ENCODE results near the gene ITM2C.

The ITM2C gene

GRCh38 chr2:230908595-230909191 lies 44.0 kb downstream of the ITM2C start:
- DNase-seq: no peak

- no peak for DNase-seq
Measured at GRCh38 chr2:230909841-230910545, 45.3 kb downstream of the ITM2C start.

DNA sequence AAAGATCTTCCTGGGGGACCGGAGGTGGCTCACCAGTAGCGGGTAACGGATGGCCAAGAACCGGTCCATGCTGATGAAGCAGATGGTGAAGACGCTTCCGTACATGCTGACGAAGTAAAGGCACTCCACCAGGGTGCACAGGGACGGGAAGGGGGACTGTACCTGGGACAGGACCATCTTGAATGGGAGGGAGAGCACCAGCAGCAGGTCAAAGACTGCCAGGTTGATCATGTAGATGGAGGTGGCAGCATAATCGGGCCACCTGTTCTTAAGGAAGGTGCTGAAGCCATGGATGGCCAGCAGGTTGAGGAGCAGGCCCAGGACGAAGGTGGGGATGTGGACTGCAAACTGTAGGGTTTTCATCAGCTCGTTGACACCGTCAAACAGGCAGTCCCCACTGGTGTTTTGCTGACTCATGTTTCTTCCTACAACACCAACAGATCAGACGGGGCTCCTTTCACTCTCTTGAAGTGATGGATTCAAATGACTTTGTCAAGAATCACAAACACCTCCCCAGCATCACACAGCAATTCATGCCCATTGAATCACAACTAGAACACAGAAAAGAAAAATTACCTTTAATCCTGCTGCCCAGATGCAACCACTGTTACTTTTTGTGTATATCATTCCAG lies 45.9 kb downstream of the ITM2C start:
- no peak for DNase-seq

GRCh38 chr2:230912046-230912445 lies 47.3 kb downstream of the ITM2C start:
- DNase-seq: no peak

- DNase-seq: no peak
Measured at GRCh38 chr2:230912724-230913123, 48.0 kb downstream of the ITM2C start.

DNA sequence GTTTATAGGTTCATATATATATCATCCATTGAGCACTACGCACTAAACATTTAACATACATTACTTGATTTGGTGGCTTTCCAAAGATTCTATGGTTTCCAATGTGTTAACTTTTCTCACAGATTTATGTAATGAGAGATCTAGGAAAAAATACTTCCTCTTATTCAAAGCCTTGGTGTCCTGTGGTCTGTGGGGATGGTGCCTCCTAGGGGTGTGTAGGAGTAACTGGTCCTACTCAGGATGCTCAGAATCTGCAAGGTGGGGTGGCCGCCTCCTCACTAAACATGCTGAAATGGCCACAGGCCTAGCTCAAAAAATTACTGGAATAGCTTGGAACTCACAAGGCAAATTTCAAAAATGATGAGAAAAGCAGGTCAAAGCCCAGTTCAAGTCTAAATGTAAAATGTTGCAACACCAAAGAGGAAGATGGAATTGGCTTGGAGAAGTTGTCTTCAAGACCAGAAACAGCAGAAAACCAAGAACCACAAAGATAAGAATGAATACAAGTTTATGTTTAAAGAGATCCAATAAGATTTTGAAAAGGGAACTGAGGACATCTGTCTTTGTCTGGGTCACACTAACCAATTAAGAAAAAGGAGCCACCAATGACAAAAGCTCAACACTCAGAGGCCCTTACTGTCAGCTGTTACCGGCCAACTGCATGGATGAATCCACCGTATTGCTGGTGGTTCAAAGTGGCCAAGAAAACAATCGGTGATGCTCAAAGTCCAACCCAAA lies 48.8 kb downstream of the ITM2C start:
- DNase-seq: peak in 1 of 2 experiments; percentile 26

DNA sequence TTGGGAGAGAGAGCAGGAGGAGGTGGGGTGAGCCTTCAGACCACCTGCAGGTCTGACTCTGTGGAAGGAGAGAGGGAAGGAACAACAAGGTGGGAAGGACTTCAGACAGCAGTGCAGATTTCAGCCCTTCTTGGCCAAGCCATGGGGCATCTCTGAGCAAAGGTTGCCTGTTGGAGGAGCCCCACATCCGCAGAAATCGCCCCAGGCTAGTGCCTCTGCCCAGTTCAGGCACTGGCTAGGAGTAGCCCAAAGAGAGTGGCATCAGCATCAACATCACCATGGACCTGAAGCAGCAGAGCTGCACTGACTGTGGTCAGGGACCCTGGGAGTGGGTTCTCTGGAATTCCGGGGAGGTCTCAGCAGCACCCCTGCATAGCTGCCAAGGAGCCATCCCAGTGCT lies 50.1 kb downstream of the ITM2C start:
- no peak for DNase-seq

- DNase-seq: no peak
Measured at GRCh38 chr2:230915319-230915718, 50.6 kb downstream of the ITM2C start.

- DNase-seq: no peak
Measured at GRCh38 chr2:230916218-230916617, 51.5 kb downstream of the ITM2C start.

GRCh38 chr2:230919240-230919639 lies 54.5 kb downstream of the ITM2C start:
- DNase-seq: no peak

- no peak for DNase-seq
Measured at GRCh38 chr2:230919681-230920080, 54.9 kb downstream of the ITM2C start.

- no peak for DNase-seq
Measured at GRCh38 chr2:230920167-230920566, 55.4 kb downstream of the ITM2C start.

DNA sequence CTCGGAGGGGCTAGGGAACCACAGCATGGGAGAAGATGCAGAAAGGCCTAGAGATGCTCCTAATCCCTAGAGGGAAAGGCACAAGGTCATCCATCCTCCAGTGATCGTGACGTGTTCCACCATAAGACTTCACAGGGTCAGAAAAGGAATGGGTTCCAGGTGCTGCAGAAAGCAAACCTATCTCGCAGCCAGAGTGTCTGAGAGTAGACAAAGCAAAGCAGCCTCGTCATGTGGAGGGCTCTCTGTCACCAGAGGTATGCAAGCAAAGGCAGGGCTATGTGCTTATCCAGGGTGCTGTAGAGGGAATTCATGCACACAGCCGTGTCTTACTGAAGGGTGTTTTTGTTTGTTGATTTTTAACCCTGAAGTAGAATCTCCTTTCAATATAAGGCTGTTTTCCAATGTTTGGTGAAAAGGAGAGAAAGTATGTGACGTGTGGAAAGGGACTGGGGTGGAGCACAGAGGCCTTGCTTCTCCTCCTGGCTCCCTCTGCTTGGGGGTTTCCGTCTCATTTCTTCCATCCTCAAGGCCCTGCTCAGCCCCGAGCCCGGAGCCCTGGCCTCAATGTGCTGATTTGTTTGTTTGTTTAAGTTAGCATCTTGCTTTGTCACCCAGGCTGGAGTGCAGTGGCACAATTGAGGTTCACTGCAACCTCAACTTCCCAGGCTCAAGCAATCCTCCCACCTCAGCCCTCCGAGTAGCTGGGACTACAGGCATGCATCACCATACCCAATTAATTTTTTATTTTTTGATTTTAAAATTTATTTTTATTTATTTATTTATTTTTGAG lies 57.3 kb downstream of the ITM2C start:
- DNase-seq: no peak

DNA sequence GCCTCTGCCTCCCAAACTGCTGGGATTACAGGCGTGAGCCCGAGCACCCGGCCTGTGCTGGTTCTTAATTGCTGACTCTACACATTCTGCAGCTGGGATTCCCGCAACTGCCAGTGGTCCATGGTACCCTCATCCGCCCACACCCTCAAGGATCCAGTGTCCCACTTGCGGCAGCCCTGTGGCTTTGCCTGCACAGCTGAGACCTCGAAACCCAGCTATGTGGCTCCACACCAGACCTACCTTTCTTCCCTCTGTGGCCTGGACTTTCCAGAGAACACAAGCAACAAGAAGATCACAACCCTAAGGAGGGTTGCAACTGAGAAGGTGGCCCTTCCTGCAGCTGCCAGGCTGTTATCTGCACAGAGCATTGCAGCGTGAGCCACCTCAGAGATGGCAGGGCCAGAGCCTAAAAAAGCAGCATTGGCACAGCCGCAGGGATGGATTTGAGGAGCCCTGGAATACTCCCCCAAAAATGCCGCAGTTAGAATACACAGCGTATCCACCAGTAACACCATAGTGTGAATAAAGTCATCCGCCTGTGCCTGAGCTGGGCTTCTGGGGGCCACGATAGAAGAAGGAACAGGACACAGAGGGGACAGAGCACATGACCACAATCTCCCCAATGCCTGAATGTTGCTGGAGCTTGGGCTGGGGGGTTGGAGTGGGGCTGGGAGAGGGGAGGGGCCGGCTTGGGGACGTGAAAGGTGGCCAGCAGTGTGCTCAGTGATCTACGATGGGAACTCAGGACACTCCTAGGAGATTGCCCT lies 58.4 kb downstream of the ITM2C start:
- no peak for DNase-seq

DNA sequence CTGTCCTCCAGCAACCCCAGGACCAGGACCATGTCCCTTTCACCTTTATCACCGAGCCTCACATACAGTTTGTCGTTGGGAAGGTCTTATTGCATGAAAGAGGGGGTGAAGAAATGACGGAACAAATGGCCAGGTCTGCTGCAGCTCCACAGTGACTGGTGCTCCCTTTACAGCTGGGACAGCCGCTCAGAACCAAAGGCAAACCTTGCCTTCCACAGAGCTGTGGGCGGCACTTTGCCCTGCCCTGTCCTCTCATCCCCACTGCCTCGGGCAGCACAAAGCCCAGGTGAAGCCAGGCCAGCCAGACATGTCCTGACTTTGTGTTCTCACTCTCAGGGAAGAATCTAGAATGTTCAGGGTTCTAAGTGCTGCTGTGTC lies 59.3 kb downstream of the ITM2C start:
- DNase-seq: no peak

DNA sequence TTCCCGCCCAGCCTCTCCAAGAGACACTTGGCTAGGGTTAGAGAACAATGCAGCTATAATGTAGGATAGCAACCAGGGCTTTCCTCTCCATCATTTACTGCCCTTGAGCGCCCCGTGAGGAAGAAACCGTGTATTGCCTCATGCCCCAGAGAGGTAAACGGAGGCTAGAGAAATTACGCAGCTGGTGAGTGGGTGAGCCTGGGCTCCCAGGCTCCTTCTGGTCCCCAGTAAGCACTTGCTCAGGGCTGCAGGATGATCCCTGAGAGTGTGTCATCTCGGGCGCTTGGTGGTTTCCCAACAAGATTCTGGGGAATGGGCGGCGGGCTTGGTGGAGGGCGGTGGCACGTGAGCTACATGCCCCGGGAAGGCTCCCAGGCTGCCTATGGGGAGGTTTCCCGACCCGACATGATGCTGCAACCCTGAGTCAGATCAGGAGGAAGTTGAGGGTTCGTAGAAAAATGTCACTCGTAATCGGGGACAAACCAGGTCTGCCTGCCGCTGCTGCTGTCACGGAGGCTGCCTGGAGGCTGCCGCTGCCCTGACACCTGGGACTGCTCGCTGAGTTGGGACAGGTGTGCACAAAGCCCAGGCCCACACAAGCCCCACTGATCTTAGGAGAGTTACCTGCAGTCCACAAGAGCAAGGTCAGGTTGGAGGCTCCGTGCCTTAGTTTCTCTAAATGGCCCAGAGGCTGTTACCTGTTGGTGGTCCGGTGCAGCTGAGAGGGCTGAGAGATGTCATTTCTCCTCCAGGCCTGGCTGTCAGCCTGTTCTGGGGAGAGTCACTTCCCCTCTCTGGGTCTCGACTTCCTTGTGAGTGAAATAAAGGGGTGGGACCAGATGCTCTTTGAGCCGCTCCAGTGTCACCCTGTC lies 60.0 kb downstream of the ITM2C start, which contains the start of gene GPR55:
Gene GPR55, minus strand, starts transcription at position 773 of the 872 bp plus-strand sequence. CDS start 14,280 bp downstream, outside the sequence.
- no peak for DNase-seq

GRCh38 chr2:230925443-230925878 lies 60.7 kb downstream of the ITM2C start:
- no peak for DNase-seq

DNA sequence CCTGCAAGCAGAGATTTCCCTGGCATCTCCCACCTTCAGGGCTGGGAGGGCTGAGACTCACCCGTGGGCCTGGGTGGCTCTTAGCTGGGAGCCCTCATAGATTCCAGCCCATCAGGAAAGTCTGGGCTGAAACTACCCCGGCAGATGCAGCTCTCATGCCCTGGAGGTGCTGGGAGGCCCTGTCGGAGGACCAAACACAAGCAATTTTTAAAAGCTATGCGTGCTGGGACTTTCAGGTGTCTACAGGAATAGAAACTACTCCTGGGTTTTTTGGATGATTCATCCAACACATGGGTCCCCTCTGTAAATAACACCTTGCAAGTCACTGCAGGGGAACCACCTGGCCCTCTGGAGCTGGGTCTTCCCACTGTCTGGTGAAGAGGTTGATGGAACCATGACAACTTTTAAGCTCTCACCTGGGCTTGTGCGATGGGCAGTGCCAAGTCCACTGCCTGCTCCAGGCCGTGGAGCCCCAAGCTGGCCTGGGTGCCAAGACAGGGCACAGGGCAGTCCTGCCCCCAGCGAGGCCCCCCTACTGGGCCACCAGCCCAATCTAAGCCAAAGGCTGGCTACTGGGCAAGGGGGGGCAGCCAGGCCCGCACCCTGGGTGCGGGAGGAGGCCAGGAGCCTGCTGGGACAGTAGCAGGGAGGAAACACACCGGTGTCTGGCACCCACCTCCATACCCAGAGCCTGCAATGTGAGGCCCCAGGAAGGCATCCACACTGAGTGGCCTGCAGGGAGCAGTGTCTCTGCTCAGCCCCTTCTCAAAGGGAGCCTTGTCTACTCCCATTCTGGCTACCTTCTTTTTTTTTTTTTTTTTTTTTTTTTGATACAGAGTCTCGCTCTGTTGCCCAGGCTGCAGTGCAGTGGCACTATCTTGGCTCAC lies 61.4 kb downstream of the ITM2C start:
- DNase-seq: no peak

DNA sequence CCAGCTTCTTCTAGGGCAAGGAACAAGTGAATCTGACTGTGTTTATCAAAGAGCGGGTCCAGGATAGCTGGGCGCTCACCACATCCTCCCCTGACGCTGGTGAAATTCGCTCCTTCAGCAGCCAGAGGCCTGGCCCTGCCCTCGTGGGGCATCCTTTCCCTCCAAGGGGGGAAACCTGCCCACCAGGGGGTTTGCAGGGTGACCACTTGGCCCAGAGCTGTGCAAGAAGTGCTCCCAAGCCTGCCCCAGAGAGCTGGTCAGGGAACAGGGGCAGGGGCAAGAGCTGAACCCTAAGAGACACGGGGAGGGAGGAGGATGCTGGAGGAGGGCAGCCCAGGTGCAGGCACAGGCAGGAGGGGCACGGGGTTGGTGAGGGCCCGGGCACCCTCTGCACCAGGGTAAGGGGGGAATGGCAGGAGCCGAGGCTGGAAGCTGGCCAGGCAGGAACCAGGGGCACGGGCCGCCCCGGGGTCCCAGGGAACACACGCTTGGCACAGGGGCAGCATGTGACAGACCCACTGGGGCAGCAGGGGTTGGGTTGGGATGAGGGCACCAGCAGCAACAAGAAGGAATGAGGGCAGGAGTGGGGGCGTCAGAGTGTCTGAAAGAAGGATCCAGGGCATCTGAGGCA lies 63.1 kb downstream of the ITM2C start:
- no peak for DNase-seq

All from NCI-H524 (cell line).